ENCODE results near the gene DDX39A.
"Not testable (repeated sequence)": the region's sequence is repeated elsewhere in the genome, so short reads cannot be mapped to it uniquely, and the experiment has no call there.

Gene DDX39A

GRCh38 chr19:14408491-14409145 lies 10.5 kb downstream of the DDX39A start:
- DNase-seq (ENCODE audit: low read depth, low spot score), result no peak

GRCh38 chr19:14407605-14408484 lies 11.3 kb downstream of the DDX39A start:
- no peak for DNase-seq (ENCODE audit: low read depth, low spot score)

- no peak for DNase-seq (ENCODE audit: low read depth, low spot score)
Observed at GRCh38 chr19:14406645-14407401, 12.3 kb downstream of the DDX39A start.

- peak; percentile 71 for DNase-seq (ENCODE audit: low read depth, low spot score)
Observed at GRCh38 chr19:14405758-14406644, 13.1 kb downstream of the DDX39A start.

- DNase-seq (ENCODE audit: low read depth, low spot score), result no peak
Observed at GRCh38 chr19:14405380-14405757, 13.8 kb downstream of the DDX39A start.

GRCh38 chr19:14404312-14404711 lies 14.8 kb downstream of the DDX39A start:
- no peak for DNase-seq (ENCODE audit: low read depth, low spot score)

GRCh38 chr19:14403145-14403930 lies 15.8 kb downstream of the DDX39A start:
- DNase-seq (ENCODE audit: low read depth, low spot score), result not testable (repeated sequence)

- no peak for DNase-seq (ENCODE audit: low read depth, low spot score)
Observed at GRCh38 chr19:14402332-14403144, 16.6 kb downstream of the DDX39A start.

GRCh38 chr19:14401468-14402195 lies 17.5 kb downstream of the DDX39A start:
- DNase-seq (ENCODE audit: low read depth, low spot score), result no peak

GRCh38 chr19:14400951-14401431 lies 18.1 kb downstream of the DDX39A start:
- DNase-seq (ENCODE audit: low read depth, low spot score), result no peak

GRCh38 chr19:14397168-14397567 lies 22.0 kb downstream of the DDX39A start:
- not testable (repeated sequence) for DNase-seq (ENCODE audit: low read depth, low spot score)

- not testable (repeated sequence) for DNase-seq (ENCODE audit: low read depth, low spot score)
Observed at GRCh38 chr19:14396730-14397129, 22.4 kb downstream of the DDX39A start.

- DNase-seq (ENCODE audit: low read depth, low spot score), result no peak
Observed at GRCh38 chr19:14395710-14396336, 23.3 kb downstream of the DDX39A start.

- no peak for DNase-seq (ENCODE audit: low read depth, low spot score)
Observed at GRCh38 chr19:14395262-14395661, 23.9 kb downstream of the DDX39A start.

GRCh38 chr19:14394167-14394566 lies 25.0 kb downstream of the DDX39A start:
- DNase-seq (ENCODE audit: low read depth, low spot score), result no peak

GRCh38 chr19:14393329-14393728 lies 25.8 kb downstream of the DDX39A start:
- DNase-seq (ENCODE audit: low read depth, low spot score), result no peak

GRCh38 chr19:14391156-14391821 lies 27.9 kb downstream of the DDX39A start:
- no peak for DNase-seq (ENCODE audit: low read depth, low spot score)

- no peak for DNase-seq (ENCODE audit: low read depth, low spot score)
Observed at GRCh38 chr19:14390548-14390947, 28.6 kb downstream of the DDX39A start.

Data from smooth muscle cell of the brain vasculature (primary cell).